ENCODE data around the gene L1CAM.

Gene L1CAM, protein sequence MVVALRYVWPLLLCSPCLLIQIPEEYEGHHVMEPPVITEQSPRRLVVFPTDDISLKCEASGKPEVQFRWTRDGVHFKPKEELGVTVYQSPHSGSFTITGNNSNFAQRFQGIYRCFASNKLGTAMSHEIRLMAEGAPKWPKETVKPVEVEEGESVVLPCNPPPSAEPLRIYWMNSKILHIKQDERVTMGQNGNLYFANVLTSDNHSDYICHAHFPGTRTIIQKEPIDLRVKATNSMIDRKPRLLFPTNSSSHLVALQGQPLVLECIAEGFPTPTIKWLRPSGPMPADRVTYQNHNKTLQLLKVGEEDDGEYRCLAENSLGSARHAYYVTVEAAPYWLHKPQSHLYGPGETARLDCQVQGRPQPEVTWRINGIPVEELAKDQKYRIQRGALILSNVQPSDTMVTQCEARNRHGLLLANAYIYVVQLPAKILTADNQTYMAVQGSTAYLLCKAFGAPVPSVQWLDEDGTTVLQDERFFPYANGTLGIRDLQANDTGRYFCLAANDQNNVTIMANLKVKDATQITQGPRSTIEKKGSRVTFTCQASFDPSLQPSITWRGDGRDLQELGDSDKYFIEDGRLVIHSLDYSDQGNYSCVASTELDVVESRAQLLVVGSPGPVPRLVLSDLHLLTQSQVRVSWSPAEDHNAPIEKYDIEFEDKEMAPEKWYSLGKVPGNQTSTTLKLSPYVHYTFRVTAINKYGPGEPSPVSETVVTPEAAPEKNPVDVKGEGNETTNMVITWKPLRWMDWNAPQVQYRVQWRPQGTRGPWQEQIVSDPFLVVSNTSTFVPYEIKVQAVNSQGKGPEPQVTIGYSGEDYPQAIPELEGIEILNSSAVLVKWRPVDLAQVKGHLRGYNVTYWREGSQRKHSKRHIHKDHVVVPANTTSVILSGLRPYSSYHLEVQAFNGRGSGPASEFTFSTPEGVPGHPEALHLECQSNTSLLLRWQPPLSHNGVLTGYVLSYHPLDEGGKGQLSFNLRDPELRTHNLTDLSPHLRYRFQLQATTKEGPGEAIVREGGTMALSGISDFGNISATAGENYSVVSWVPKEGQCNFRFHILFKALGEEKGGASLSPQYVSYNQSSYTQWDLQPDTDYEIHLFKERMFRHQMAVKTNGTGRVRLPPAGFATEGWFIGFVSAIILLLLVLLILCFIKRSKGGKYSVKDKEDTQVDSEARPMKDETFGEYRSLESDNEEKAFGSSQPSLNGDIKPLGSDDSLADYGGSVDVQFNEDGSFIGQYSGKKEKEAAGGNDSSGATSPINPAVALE

GRCh38 chrX:153885968-153886903 lies at the start of gene L1CAM:
L1CAM (minus strand) TSS chrX:153886173; CDS start chrX:153875836, 10,337 bp downstream.
- no peak for DNase-seq (ENCODE audit: low read depth in 2 of 2)

DNA sequence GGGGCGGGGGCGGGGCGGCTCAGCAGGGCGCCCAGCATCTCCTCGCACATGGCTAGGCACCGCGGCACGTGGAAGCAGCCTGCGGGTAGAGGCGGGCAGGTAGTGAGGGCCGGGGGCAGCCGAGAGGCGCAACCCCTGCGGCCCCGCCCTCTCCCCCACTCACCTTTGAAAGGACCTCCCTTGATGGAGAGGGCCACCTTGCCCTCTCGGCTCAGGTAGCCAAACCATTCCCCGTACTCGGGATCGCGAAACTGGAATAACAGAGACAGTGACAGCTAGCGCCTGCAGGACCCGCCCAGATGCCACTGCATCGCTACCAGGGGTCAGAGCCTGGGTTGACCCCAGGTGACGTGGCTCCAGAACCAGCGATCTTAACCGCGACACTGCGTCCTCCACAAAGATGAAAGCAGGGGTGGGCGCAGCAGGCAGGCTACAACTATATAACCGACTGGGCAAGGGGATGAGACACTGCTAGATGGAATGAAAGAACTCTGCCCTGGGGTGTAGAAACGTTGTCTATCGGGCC lies 49.4 kb upstream of the L1CAM start:
- no peak for DNase-seq (ENCODE audit: low read depth in 2 of 2)

- no peak for DNase-seq (ENCODE audit: low read depth in 2 of 2)
Measured at GRCh38 chrX:153934762-153935325, 48.9 kb upstream of the L1CAM start, which contains the start of gene NAA10. NAA10 (minus strand) TSS chrX:153935037; CDS start chrX:153934904, 133 bp downstream.

GRCh38 chrX:153934148-153934761 lies 48.3 kb upstream of the L1CAM start:
- DNase-seq (ENCODE audit: low read depth in 2 of 2) = no peak

- no peak for DNase-seq (ENCODE audit: low read depth in 2 of 2)
Measured at GRCh38 chrX:153933748-153934147, 47.8 kb upstream of the L1CAM start.

DNA sequence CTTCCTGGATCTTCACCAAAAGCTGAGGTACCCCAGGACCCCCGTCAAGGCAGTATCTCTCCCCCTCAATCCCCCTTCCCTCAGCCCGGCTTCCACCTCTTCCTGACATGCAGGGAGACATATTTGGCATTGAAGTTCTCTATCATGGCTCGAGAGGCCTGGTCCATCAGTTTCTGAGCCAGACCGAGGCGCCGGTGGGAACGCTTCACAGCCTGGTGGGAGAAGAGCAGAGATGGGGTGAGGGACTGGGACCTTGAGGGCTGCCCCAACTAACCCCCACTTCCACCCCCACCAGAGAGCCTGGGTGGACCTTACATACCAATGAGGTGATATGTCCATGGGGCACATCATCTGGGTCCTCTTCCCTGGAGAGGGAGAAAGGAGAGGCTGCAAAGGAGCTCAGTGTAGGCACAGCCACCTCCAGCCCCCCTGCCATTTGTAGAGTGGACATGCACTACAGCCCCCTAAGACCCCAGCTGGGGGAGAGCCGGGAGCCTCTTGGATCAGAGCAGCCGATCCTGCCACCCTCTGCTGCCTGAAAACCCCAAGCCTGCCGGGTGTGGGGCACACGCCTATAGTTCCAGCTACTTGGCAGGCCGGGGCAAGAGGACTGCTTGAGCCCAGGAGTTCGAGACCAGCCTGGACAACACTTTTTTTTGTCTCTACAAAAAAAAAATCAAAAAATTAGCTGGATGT lies 46.4 kb upstream of the L1CAM start:
- DNase-seq (ENCODE audit: low read depth in 2 of 2) = no peak

DNA sequence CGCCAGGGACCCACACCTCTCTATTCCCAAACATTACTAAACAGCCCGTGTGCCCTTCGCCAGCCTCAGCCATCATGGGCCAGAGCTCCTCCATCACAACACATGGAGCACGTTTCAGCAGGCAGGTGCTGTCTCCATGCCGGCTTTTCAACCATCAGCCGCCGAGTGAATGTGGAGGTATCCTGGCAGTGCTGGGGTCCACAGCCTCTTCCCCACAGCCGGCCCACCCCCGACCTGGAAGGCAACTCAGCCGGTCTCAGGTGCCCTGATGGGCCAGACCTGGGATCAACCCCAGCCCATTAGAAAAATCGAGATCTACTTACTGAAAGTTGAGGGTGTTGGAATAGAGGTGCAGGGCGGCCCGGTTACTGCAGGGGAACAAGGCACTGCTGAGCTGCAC lies 45.8 kb upstream of the L1CAM start:
- no peak for DNase-seq (ENCODE audit: low read depth in 2 of 2)

GRCh38 chrX:153931151-153931550 lies 45.2 kb upstream of the L1CAM start:
- DNase-seq (ENCODE audit: low read depth in 2 of 2) = no peak

DNA sequence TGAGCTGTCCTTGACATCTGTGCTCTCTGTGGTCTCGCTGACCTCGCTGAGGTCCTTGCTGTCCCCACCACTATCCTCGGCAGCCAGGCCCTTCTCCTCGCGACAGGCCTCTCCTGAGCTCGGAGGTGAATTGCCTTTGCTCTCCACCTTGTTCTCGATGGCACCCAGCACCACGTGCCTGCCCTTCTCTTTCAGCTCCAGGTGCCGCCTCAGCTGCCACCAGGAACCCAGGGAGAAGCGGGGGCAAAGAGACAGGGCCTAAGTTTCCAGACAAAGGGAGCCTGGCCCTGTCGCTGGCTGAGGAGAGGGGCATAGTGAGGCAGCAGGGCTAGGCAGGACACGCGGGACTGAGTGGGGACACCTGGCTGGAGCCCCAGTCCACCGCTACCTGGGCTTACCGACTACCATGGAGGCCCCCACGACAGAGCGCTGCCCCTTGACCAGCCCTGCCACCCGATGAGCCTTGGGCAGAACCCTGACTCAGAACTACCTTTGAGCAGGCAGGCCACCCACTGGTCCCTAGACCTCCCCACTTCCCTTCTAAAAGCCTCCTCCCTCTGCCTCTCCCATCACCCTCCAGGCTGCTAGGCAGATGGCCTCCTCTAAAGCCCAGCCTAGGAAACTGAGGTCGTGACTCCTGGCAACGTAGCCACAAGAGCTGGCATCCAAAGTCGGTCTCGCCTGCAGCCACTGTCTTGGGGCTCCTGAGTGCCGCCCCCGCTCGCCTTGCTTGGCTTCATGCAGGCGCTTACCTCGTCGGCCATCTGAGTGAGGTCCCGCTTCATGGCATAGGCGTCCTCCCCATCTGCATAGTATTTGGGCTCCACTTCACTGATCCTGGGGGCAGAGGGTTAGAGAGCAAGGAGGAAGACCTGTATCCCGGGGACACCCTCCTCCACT lies 44.3 kb upstream of the L1CAM start:
- DNase-seq (ENCODE audit: low read depth in 2 of 2) = no peak

DNA sequence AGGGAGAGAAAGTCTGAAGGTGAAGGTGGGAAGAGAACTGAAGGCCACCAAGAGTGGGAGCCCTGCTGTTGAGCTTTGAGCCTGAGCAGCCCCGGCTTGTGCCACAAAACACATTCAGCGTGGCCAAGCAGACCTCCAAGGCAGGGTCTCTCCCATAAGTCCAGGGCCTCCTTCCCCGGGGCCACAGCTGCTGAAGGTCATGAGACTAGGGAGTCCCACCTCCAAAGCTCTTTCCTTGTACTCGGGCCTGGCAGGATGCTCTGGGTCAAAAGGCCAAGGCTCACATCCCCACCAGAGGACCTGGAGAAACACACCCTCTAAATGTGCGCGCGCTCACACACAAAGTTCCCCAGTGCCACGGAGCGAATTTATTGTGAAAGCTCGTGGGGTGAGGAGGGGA lies 43.6 kb upstream of the L1CAM start:
- no peak for DNase-seq (ENCODE audit: low read depth in 2 of 2)

- no peak for DNase-seq (ENCODE audit: low read depth in 2 of 2)
Measured at GRCh38 chrX:153928846-153929245, 42.9 kb upstream of the L1CAM start.

DNA sequence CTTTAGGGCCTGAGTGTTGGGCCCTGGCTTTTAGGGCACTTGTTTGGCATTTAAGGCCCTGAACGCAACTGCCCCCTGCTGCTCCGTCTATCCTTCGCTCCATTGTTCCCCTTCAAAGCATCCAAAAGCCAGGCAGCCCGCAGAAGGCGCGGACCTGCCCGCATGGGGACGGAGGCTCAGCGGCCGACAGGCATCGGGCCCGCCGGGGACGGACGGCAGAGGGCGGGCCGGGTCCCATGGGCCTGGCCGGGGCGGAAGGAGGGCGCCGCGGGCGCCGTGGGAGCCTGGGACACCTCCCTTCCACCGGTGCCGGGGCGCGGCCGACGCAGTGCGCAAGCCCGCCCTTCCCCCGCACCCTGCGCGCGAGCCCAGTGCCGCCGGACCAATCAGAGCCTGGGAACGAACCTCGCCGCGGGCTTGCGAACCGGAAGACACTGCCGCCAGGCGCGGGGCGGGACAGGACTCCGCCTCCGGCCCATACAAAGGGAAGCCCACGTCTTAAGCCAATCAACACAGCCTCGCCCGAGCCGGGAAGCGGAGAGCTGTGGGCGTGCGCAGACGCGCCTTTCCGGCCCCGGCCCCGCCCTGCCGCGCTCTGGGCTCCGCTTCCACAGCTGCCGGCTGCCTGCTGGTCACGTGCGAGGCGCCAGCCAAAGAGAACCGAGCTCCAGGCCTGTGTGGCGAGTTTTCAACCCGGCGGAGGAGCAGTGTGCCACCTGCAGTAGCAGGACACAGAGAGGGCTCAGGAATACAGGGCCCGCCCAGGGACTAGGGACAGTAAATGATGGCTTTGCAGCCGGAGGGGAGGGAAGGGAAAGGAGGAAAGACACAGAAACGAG lies 42.2 kb upstream of the L1CAM start:
- DNase-seq (ENCODE audit: low read depth in 2 of 2) = peak; percentile 91 to 92

GRCh38 chrX:153927672-153927921 lies 41.6 kb upstream of the L1CAM start:
- DNase-seq (ENCODE audit: low read depth in 2 of 2) = no peak

GRCh38 chrX:153926858-153927671 lies 41.1 kb upstream of the L1CAM start:
- DNase-seq (ENCODE audit: low read depth in 2 of 2) = peak; percentile 50 to 59

- no peak for DNase-seq (ENCODE audit: low read depth in 2 of 2)
Measured at GRCh38 chrX:153926552-153926857, 40.5 kb upstream of the L1CAM start.

DNA sequence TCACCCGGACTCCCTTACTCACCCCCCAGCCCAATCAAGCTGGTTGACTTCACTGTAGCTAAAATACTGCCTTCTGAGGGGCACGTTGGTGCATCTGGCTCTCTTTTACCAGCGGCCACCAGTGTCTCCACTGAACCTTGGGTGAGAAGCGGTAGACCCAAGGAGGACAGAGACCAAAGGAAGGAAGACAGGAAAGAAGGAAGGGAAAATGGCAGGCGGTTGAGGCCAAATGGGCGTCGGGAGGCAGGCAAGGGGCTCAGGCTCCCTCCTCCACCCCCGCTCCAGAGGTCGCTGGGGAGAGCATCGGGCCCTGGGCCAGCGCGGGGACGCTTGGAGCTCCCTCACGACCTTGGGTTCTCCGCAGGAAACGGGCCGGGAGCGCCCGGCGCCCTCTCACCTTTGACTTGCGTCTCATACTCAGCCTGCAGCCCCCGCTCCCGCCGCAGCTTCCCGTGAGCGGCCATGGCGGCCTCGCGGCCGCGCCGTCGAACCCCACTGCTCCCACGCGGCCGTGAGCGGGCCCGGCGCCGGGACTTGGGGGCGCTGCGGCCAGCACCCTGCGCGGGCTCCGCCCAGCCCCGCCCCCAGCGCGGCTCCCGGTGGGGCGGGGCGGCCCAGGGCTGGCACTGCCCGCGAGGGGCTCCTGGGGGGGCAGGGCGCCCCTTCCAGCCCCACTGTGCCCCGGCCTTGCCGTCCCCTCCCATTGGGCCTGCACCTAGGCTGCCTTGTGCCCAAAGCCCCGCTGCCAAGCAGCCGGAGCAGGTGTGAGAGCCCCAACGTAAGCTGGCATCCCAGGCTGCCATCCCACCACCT lies 40.0 kb upstream of the L1CAM start, which contains the start of gene ARHGAP4:
Gene ARHGAP4, minus strand, starts transcription at position 526 of the 813 bp plus-strand sequence. Its CDS starts 62 bp downstream, at position 464.
- DNase-seq (ENCODE audit: low read depth in 2 of 2) = peak in 1 of 2 donors; percentile 52

All from stimulated activated CD4-positive, alpha-beta T cell treated with anti-CD3 and anti-CD28 coated beads, Interleukin-15, amount 100 ng/mL, for 48 hours (primary cell).